Measurements from ENCODE around the gene GCSH.

GCSH gene

DNA sequence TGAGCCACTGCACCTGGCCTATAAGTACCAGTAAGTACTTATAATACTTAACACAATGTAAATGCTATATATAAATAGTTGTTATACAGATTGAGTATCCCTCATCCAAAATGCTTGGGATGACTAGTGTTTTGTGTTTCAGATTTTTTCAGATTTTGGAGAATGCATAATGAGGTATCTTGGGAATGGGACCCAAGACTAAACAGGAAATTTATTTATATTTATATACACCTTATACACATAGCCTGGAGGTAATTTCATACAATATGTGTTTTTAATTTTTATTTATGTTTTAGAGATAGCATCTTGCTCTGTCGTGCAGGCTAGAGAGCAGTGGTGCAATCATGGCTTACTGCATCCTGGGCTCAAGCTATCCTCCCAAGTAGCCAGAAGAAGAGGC is 9.8 kb upstream of the GCSH start:
- H3K27ac ChIP-seq, result no peak overlapping the region
- TF ChIP-seq, protein P1, sequence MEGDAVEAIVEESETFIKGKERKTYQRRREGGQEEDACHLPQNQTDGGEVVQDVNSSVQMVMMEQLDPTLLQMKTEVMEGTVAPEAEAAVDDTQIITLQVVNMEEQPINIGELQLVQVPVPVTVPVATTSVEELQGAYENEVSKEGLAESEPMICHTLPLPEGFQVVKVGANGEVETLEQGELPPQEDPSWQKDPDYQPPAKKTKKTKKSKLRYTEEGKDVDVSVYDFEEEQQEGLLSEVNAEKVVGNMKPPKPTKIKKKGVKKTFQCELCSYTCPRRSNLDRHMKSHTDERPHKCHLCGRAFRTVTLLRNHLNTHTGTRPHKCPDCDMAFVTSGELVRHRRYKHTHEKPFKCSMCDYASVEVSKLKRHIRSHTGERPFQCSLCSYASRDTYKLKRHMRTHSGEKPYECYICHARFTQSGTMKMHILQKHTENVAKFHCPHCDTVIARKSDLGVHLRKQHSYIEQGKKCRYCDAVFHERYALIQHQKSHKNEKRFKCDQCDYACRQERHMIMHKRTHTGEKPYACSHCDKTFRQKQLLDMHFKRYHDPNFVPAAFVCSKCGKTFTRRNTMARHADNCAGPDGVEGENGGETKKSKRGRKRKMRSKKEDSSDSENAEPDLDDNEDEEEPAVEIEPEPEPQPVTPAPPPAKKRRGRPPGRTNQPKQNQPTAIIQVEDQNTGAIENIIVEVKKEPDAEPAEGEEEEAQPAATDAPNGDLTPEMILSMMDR (conservative IDR thresholded peaks at IDR 0.05; ENCODE audit: low read depth), result no peak
- CTCF ChIA-PET, result no interaction called here
- DNase-seq (ENCODE audit: low spot score), result no peak
- POLR2A ChIA-PET (ENCODE audit: low non-redundant PET), result no interaction called here

DNA sequence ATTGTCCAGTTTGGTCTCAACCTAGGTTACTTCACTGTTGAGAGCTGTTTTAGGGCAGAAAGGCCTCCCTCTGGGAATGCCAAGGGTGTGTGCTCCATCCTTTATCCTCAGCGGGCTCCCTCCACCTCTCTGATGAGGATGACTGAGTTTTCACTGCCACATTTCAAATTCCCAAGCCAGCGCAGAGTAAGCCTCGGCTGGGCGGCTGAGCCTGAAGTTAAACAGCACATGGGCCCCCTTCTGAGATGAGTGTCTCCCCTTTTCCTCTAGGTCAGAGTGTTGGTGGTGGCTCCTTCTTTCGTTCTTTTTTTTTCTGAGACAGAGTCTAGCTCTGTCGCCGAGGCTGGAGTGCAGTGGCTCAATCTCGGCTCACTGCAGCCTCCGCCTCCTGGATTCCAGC is 5.5 kb upstream of the GCSH start:
- CTCF ChIA-PET, result no interaction called here
- POLR2A ChIA-PET (ENCODE audit: low non-redundant PET), result no interaction called here
- TF ChIP-seq, protein P1 (conservative IDR thresholded peaks at IDR 0.05; ENCODE audit: low read depth), result no peak
- no peak overlapping the region for H3K27ac ChIP-seq
- no peak for DNase-seq (ENCODE audit: low spot score)

DNA sequence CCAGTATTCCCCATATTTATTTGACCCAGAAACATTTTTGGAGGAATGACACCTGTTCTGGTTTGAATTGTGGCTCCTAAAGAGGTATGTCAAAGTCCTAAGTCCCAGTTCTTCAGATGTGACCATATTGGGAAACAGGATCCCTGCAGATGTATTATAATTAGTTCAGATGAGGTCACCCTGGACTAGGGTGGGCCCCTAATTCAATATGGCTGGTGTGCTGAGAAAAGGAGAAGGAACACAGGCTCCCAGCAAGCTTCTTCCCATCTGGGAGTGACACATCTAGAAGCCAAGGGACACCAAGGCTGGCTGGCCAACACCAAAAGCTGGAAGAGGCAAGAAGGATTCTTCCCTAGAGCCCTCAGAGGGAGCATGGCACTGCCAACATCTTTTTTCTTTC is 3.8 kb upstream of the GCSH start:
- POLR2A ChIA-PET (ENCODE audit: low non-redundant PET), result no interaction called here
- no peak for DNase-seq (ENCODE audit: low spot score)
- TF ChIP-seq, protein P1 (conservative IDR thresholded peaks at IDR 0.05; ENCODE audit: low read depth), result no peak
- CTCF ChIA-PET, result no interaction called here
- H3K27ac ChIP-seq, result no peak overlapping the region

DNA sequence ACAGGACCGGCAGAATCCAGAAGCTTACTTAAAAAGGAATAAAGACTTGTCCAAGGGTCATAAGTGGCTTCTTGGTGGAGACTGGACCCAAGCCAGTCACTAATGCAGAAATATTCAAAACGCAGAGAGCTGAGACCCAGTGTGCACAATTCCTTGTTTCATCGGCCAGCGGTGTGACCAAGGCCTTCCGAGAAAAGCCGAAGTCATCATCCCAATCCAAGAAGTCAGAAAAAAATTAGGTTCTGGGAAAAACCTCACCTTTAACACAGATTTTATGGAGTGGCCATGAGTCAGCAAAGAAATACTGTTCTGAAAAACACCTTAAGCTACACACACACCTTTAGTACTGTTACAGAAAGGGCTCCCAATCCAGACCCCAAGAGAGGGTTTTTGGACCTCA is 1.0 kb upstream of the GCSH start:
- TF ChIP-seq, protein P1 (conservative IDR thresholded peaks at IDR 0.05; ENCODE audit: low read depth), result no peak
- CTCF ChIA-PET, result no interaction called here
- POLR2A ChIA-PET (ENCODE audit: low non-redundant PET), result no interaction called here
- DNase-seq (ENCODE audit: low spot score), result no peak
- peak overlapping the region; percentile 81 for H3K27ac ChIP-seq

DNA sequence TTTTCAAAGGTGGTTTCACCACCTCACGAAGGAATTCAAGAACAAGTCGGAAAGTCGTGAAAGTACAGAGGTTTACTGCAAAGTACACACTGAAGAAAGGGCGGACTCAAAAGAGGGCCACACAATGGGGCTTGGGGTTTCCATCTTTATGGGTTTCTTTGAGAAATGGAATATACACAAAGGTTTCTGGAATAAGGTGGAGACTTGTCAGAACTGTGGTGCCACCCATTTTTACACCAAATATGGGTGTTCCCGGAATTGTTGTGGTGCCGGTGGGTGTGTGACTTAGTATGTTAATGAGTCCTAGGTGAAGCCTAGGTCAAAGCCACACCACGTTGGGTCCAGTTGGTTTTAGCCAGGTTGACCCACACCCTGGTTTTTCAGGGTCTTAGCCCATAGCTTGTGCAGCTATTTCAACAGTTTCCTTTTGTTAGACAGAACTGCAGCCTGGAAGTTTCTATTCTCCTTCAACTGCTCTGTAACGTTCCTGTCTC is 567 bp upstream of the GCSH start:
- POLR2A ChIA-PET (ENCODE audit: low non-redundant PET), result no interaction called here
- TF ChIP-seq, protein P1 (conservative IDR thresholded peaks at IDR 0.05; ENCODE audit: low read depth), result no peak
- peak overlapping the region; percentile 81 for H3K27ac ChIP-seq
- CTCF ChIA-PET, result no interaction called here
- no peak for DNase-seq (ENCODE audit: low spot score)

DNA sequence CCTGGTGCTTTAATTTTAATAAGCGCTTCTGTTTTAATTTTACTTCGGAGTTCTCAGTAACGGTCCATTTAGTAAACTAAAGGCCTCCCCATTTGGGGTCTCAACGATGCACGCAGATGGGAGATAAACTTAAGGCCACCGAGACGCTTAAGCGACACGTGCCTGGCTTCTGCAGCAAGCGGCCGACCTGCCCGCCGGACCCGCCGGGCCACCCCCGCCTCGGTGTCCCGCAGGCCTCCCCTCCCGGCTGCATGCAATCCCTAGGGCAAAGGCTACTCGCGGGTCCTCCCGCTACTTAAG is 592 bp downstream of the GCSH start:
- CTCF ChIA-PET, result no interaction called here
- POLR2A ChIA-PET (ENCODE audit: low non-redundant PET), result no interaction called here
- peak overlapping the region; percentile 81 for H3K27ac ChIP-seq
- DNase-seq (ENCODE audit: low spot score), result no peak
- TF ChIP-seq, protein P1 (conservative IDR thresholded peaks at IDR 0.05; ENCODE audit: low read depth), result no peak

DNA sequence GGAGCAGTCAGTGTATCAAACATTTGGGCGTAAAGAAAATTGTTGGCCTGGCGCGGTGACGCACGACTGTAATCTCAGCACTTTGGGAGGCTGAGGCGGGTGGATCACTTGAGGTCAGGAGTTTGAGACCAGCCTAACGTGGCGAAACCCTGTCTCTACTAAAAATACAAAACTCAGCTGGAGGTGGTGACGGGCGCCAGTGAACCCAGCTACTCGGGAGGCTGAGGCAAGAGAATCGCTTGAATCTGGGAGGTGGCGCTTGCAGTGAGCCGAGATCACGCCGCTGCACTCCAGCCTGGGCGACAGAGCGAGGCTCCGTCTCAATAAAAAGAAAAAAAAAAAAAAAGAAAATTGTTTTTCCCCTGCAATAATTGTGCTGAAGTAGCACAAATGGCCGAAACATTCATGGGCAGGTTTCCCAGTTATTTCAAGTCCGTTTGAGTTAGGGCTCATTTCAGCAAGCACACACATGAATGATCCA is 1.4 kb downstream of the GCSH start:
- CTCF ChIA-PET, result interaction anchor here (0.6 kb wide), 1 partner anchor 166 kb away, joined by 3 read pairs; no protein-coding TSS in a partner anchor
- TF ChIP-seq, protein P1 (conservative IDR thresholded peaks at IDR 0.05; ENCODE audit: low read depth), result no peak
- H3K27ac ChIP-seq, result peak overlapping the region; percentile 81
- no peak for DNase-seq (ENCODE audit: low spot score)
- POLR2A ChIA-PET (ENCODE audit: low non-redundant PET), result no interaction called here
